Measurements from ENCODE around the gene ZDHHC17. TPM values are rescaled to one million over a fixed set of nuclear protein-coding genes. Genes with fewer than 3 reads are reported as not detected.

The ZDHHC17 gene
- polyA plus RNA-seq, 1 donor (not counting 4 experiments of a cell fraction or from before 2014, with no cell fraction given) = 28.2 TPM

DNA sequence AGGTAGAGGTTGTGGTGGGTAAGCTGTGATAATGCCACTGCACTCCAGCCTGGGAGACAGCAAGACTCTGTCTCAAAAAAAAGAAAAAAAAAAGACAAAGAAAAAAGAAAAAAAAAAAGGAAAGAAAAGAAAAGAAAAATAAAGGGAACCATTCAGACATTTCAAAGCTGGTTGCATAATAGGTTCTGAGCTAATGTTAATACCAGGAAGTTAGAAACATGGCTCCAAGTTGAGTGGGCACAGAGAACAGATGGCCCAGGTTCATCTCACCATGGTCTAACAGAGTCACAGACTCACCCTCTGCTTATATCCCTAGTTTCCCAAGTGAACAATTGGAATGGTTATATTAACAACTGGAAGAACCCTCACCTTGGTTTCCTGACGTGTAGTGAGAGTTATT lies 17.4 kb upstream of the ZDHHC17 start:
- no peaks in the 10 kb centered on the region for H3K9me3 ChIP-seq (ENCODE audit: control insufficient read depth, low read depth, low read length)
- H3K36me3 ChIP-seq (ENCODE audit: control insufficient read depth in 2 of 2, extremely low read depth in 1 of 2, insufficient read depth in 2 of 2, low read length in 2 of 2) = no peaks in the 10 kb centered on the region
- DNase-seq (ENCODE audit: low read depth, low spot score) = no peak
- no peak overlapping the region for H3K4me3 ChIP-seq (ENCODE audit: control insufficient read depth in 2 of 3, extremely low read depth in 1 of 3, insufficient read depth in 2 of 3, low read depth in 1 of 3, low read length in 3 of 3)
- no peaks in the 10 kb centered on the region for H3K4me1 ChIP-seq (ENCODE audit: control insufficient read depth, extremely low read depth, insufficient read depth, low read length)
- H3K27ac ChIP-seq (ENCODE audit: control insufficient read depth, insufficient read depth, low read length) = no peak overlapping the region
- no peaks in the 10 kb centered on the region for H4K20me1 ChIP-seq (ENCODE audit: control insufficient read depth, extremely low read depth, insufficient read depth, low read length)
- no peak for TF ChIP-seq EZH2 (IDR thresholded peaks at IDR 0.05; ENCODE audit: low read length)
- TF ChIP-seq, protein P1, sequence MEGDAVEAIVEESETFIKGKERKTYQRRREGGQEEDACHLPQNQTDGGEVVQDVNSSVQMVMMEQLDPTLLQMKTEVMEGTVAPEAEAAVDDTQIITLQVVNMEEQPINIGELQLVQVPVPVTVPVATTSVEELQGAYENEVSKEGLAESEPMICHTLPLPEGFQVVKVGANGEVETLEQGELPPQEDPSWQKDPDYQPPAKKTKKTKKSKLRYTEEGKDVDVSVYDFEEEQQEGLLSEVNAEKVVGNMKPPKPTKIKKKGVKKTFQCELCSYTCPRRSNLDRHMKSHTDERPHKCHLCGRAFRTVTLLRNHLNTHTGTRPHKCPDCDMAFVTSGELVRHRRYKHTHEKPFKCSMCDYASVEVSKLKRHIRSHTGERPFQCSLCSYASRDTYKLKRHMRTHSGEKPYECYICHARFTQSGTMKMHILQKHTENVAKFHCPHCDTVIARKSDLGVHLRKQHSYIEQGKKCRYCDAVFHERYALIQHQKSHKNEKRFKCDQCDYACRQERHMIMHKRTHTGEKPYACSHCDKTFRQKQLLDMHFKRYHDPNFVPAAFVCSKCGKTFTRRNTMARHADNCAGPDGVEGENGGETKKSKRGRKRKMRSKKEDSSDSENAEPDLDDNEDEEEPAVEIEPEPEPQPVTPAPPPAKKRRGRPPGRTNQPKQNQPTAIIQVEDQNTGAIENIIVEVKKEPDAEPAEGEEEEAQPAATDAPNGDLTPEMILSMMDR (optimal IDR thresholded peaks at IDR 0.05 in 1 of 3, IDR thresholded peaks at IDR 0.05 in 1 of 3, conservative IDR thresholded peaks at IDR 0.05 in 1 of 3; ENCODE audit: extremely low read depth in 1 of 3, insufficient read depth in 2 of 3, low read length in 3 of 3) = no peak
- no peaks in the 10 kb centered on the region for H3K27me3 ChIP-seq (ENCODE audit: control insufficient read depth, extremely low read depth, insufficient read depth, low read length)
- no peaks in the 10 kb centered on the region for H3K79me2 ChIP-seq (ENCODE audit: control insufficient read depth, insufficient read depth, low read length)
- dilution Hi-C loops (cut with MboI; ENCODE audit: extremely low pct_ligation_motif_present, low sequenced_read_pairs) = no loop called here
- H3K9me1 ChIP-seq (ENCODE audit: control insufficient read depth, extremely low read depth, insufficient read depth, low read length) = no peaks in the 10 kb centered on the region
- no peak overlapping the region for H3K4me2 ChIP-seq (ENCODE audit: control insufficient read depth, extremely low read depth, insufficient read depth, low read depth, low read length)
- no peak overlapping the region for H3K9ac ChIP-seq (ENCODE audit: control insufficient read depth, extremely low read depth, insufficient read depth, low read length)
- H2AFZ ChIP-seq (ENCODE audit: control insufficient read depth, low read length) = no peak overlapping the region
- no peak for FAIRE-seq

DNA sequence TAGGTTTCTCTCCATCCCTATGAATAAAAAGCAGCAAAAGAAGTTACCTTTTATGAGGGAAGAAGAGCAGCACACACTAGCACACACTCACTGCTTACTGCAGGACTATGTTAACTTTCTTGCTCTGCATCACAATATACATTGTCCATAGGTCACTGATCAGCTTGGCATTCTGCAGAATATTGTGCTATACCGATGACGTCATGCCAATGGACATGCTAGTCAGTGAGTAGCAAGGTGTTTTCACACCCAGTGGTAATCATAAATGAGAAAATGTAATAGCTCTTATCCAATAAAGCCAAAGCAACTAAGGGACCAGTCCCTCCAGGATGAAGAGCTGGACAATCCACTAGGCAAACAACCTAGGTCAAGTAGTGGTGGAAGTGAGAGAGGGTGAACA lies 16.7 kb upstream of the ZDHHC17 start:
- H3K4me1 ChIP-seq (ENCODE audit: control insufficient read depth, extremely low read depth, insufficient read depth, low read length) = no peaks in the 10 kb centered on the region
- H4K20me1 ChIP-seq (ENCODE audit: control insufficient read depth, extremely low read depth, insufficient read depth, low read length) = no peaks in the 10 kb centered on the region
- H3K9me3 ChIP-seq (ENCODE audit: control insufficient read depth, low read depth, low read length) = no peaks in the 10 kb centered on the region
- no peaks in the 10 kb centered on the region for H3K9me1 ChIP-seq (ENCODE audit: control insufficient read depth, extremely low read depth, insufficient read depth, low read length)
- no peak overlapping the region for H3K4me3 ChIP-seq (ENCODE audit: control insufficient read depth in 2 of 3, extremely low read depth in 1 of 3, insufficient read depth in 2 of 3, low read depth in 1 of 3, low read length in 3 of 3)
- H2AFZ ChIP-seq (ENCODE audit: control insufficient read depth, low read length) = no peak overlapping the region
- no peak for FAIRE-seq
- TF ChIP-seq, protein P1 (optimal IDR thresholded peaks at IDR 0.05 in 1 of 3, IDR thresholded peaks at IDR 0.05 in 1 of 3, conservative IDR thresholded peaks at IDR 0.05 in 1 of 3; ENCODE audit: extremely low read depth in 1 of 3, insufficient read depth in 2 of 3, low read length in 3 of 3) = no peak
- no peak for TF ChIP-seq EZH2 (IDR thresholded peaks at IDR 0.05; ENCODE audit: low read length)
- no peaks in the 10 kb centered on the region for H3K36me3 ChIP-seq (ENCODE audit: control insufficient read depth in 2 of 2, extremely low read depth in 1 of 2, insufficient read depth in 2 of 2, low read length in 2 of 2)
- no peak overlapping the region for H3K9ac ChIP-seq (ENCODE audit: control insufficient read depth, extremely low read depth, insufficient read depth, low read length)
- no peak overlapping the region for H3K27ac ChIP-seq (ENCODE audit: control insufficient read depth, insufficient read depth, low read length)
- DNase-seq (ENCODE audit: low read depth, low spot score) = no peak
- no peak overlapping the region for H3K4me2 ChIP-seq (ENCODE audit: control insufficient read depth, extremely low read depth, insufficient read depth, low read depth, low read length)
- no peaks in the 10 kb centered on the region for H3K27me3 ChIP-seq (ENCODE audit: control insufficient read depth, extremely low read depth, insufficient read depth, low read length)
- H3K79me2 ChIP-seq (ENCODE audit: control insufficient read depth, insufficient read depth, low read length) = no peaks in the 10 kb centered on the region
- dilution Hi-C loops (cut with MboI; ENCODE audit: extremely low pct_ligation_motif_present, low sequenced_read_pairs) = no loop called here
